OCI-LY1 (cell line): Measurements from ENCODE around the gene AKAP1.

Source experiments
- H2AFZ ChIP-seq: fragments of 200-600 bp; sonication (generic), shearing (Covaris generic); 2 replicates; pipeline ENCODE4 v1.6.0; 2014; ENCODE audit warnings: antibody characterized with exemption, mild to moderate bottlenecking, low read length
- H3F3A ChIP-seq: fragments of 200-600 bp; sonication (generic), shearing (Covaris generic); 2 replicates; pipeline ENCODE4 v1.6.0; 2014; ENCODE audit warnings: mild to moderate bottlenecking, antibody characterized with exemption, low read length, moderate library complexity; ENCODE audit not compliant: insufficient read depth
- H3K27ac ChIP-seq: fragments of 200-600 bp; sonication (generic); 2 replicates; pipeline ENCODE4 v1.5.1; 2014; ENCODE audit warnings: low read length, mixed run types, mild to moderate bottlenecking, low read depth; ENCODE audit not compliant: poor library complexity, severe bottlenecking
- H3K27me3 ChIP-seq: fragments of 200-600 bp; sonication (generic); 2 replicates; pipeline ENCODE4 v1.6.0; 2014; ENCODE audit warnings: antibody characterized with exemption, mild to moderate bottlenecking, low read length, moderate library complexity; ENCODE audit not compliant: insufficient read depth
- H3K36me3 ChIP-seq: fragments of 200-600 bp; sonication (generic); 2 replicates; pipeline ENCODE4 v1.6.1; 2014; ENCODE audit warnings: mild to moderate bottlenecking, antibody characterized with exemption, low read length, moderate library complexity, mixed read lengths; ENCODE audit not compliant: insufficient read depth
- H3K4me1 ChIP-seq: fragments of 200-600 bp; sonication (generic); 2 replicates; pipeline ENCODE4 v1.5.1; 2014; ENCODE audit warnings: mild to moderate bottlenecking, low read length, moderate library complexity; ENCODE audit not compliant: insufficient read depth, severe bottlenecking
- H3K4me2 ChIP-seq: fragments of 200-600 bp; sonication (generic), shearing (Covaris generic); 2 replicates; pipeline ENCODE4 v1.6.1; 2014; ENCODE audit warnings: low read length
- H3K4me3 ChIP-seq: fragments of 200-600 bp; sonication (generic); 2 replicates; pipeline ENCODE4 v1.5.1; 2014; ENCODE audit warnings: low read length, low read depth, mild to moderate bottlenecking, mixed read lengths; ENCODE audit not compliant: poor library complexity, severe bottlenecking
- H3K79me2 ChIP-seq: fragments of 200-600 bp; shearing (Covaris generic); 2 replicates; pipeline ENCODE4 v1.6.1; 2016; ENCODE audit warnings: mixed run types, low read length, mixed read lengths; ENCODE audit not compliant: insufficient read depth
- H3K9ac ChIP-seq: fragments of 200-600 bp; sonication (generic), shearing (Covaris generic); 2 replicates; pipeline ENCODE4 v1.6.1; 2014; ENCODE audit warnings: mild to moderate bottlenecking, low read length, mixed read lengths
- H3K9me2 ChIP-seq: fragments of 200-600 bp; sonication (generic), shearing (Covaris generic); 2 replicates; pipeline ENCODE4 v1.6.1; 2014; ENCODE audit warnings: low read depth, mild to moderate bottlenecking, low read length, mixed read lengths
- H3K9me3 ChIP-seq: fragments of 200-600 bp; shearing (Covaris generic); 2 replicates; pipeline ENCODE4 v1.6.1; 2014; ENCODE audit warnings: low read length, mixed read lengths
- H4K20me1 ChIP-seq: fragments of 200-600 bp; sonication (generic), shearing (Covaris generic); 2 replicates; pipeline ENCODE4 v1.6.0; 2016; ENCODE audit warnings: mild to moderate bottlenecking, low read length; ENCODE audit not compliant: insufficient read depth
- EZH2 ChIP-seq: fragments of 200-600 bp; sonication (generic), shearing (Covaris generic); IDR thresholded peaks from 2 replicates; pipeline ENCODE4 v1.8.0; 2017; ENCODE audit warnings: borderline replicate concordance, mixed run types, mild to moderate bottlenecking, antibody characterized with exemption, low read length, moderate library complexity, mixed read lengths
- TF ChIP-seq, protein P1 (sequence below): fragments of 200-600 bp; sonication (generic), shearing (Covaris generic); IDR thresholded peaks from 2 replicates; pipeline ENCODE4 v1.5.1; 2017; ENCODE audit warnings: mild to moderate bottlenecking, antibody characterized with exemption, low read length, moderate library complexity, mixed read lengths

Gene AKAP1

DNA sequence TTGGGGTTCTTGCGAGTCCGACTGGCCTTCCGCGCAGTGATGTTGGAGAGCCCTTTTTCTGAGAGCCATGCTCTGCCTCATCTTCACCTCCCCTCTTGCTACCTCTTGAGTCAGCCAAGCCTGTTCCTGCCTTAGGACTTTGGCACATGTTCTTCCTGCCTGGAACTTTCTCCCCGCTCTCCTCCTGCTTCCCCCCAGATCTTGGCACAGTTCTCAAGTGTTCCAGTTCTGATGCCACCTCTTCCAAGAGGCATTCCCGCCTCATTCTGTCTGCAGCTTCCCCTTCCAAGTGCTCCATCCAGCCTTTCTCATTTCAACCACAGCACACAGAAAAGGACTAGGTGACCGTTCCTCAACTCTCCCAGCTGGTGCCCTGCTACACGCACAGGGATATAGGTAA is 7.7 kb downstream of the AKAP1 start:
- Histone ChIP-seq H3F3A (no peaks in the 10 kb centered on the region), H3K4me1 (peaks cover 25% of the 10 kb centered on the region), H3K27me3 (no peaks in the 10 kb centered on the region), H4K20me1 (no peaks in the 10 kb centered on the region), H3K4me2 (no peak overlapping the region), H3K79me2 (peaks cover 46% of the 10 kb centered on the region), H2AFZ (no peak overlapping the region), H3K9me3 (no peaks in the 10 kb centered on the region), H3K4me3 (no peak overlapping the region), H3K9ac (no peak overlapping the region), H3K27ac (no peak overlapping the region), H3K9me2 (no peaks in the 10 kb centered on the region), H3K36me3 (peaks cover 12% of the 10 kb centered on the region)
- TF ChIP-seq, protein P1, sequence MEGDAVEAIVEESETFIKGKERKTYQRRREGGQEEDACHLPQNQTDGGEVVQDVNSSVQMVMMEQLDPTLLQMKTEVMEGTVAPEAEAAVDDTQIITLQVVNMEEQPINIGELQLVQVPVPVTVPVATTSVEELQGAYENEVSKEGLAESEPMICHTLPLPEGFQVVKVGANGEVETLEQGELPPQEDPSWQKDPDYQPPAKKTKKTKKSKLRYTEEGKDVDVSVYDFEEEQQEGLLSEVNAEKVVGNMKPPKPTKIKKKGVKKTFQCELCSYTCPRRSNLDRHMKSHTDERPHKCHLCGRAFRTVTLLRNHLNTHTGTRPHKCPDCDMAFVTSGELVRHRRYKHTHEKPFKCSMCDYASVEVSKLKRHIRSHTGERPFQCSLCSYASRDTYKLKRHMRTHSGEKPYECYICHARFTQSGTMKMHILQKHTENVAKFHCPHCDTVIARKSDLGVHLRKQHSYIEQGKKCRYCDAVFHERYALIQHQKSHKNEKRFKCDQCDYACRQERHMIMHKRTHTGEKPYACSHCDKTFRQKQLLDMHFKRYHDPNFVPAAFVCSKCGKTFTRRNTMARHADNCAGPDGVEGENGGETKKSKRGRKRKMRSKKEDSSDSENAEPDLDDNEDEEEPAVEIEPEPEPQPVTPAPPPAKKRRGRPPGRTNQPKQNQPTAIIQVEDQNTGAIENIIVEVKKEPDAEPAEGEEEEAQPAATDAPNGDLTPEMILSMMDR: no peak
- no peak for TF ChIP-seq EZH2

DNA sequence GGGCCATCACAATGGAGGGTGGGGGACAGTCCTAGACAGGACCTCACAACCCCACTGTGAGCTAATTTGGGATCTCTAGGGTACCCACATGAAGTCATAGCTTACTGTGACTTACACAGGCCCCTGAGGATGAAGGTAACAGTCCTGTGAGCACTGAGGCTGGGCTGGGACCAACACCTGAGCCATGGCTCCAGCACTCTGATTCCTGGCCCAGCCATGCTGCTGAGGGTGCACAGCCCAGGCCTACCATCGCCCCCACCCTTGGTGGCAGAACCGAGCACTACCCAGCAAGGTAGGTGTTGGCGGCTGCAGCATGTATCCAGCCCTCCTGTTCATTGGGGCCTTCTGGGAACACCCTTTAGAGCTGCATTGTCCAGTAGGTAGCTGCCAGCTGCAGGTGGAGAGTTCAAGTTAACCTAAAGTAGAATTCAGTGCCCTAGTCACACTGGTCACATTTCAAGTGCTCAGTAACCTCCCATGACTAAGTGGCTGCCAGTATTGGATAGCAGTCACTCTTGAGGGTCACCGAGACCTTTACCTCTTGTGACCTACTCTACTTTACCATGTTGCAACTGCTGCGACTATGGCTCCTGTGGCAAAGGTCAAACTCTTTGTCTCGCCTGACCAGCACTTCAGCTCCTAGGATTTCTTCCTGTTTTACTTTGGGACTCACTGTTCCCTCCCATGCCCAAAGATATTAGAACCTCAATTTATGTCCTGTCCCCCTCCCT is 11.6 kb downstream of the AKAP1 start:
- Histone ChIP-seq H3K27me3 (no peaks in the 10 kb centered on the region), H3K36me3 (peaks cover 7% of the 10 kb centered on the region; the same call in 1 of the 2 replicates), H3K4me1 (peaks cover 28% of the 10 kb centered on the region), H3F3A (no peaks in the 10 kb centered on the region), H3K4me3 (no peak overlapping the region), H4K20me1 (no peaks in the 10 kb centered on the region), H3K9ac (no peak overlapping the region), H3K9me2 (no peaks in the 10 kb centered on the region), H3K27ac (no peak overlapping the region), H3K79me2 (peaks cover 23% of the 10 kb centered on the region), H2AFZ (no peak overlapping the region), H3K4me2 (no peak overlapping the region), H3K9me3 (no peaks in the 10 kb centered on the region)
- TF ChIP-seq, protein P1: no peak
- TF ChIP-seq EZH2: no peak

DNA sequence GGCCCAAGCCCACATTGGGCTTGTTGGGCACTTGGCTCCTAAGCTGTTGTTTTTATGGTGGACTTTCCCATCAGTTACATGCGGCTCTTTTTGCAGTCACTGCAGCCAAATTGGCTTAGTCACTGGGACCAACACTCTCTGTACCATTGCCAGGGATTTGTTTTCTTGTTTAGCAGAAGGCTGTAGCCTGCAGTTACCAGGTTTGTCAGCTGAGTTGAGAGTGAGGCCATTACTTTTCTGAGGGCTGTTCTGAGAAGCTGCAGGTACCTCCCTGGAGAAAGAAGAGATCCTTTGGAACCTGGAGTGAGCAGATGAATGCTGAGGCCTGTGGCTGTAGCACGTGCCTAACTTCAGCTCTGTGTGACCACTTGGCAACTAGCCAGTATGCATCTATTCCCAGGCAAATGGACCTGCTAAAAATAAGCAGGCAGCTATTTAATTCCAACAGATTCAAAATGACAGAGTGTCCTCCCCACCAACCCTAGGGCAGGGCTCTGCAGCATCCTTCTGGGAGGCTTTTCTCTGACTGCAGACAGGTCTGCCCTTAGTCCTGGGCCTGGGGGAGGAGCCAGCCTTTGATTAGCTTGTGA is 12.9 kb downstream of the AKAP1 start:
- no peak overlapping the region for H3K9ac ChIP-seq
- no peaks in the 10 kb centered on the region for H4K20me1 ChIP-seq
- H3K9me3 ChIP-seq: no peaks in the 10 kb centered on the region
- peaks cover 28% of the 10 kb centered on the region for H3K4me1 ChIP-seq
- H3K79me2 ChIP-seq: peaks cover 22% of the 10 kb centered on the region
- no peak overlapping the region for H2AFZ ChIP-seq
- no peaks in the 10 kb centered on the region for H3K27me3 ChIP-seq
- no peaks in the 10 kb centered on the region for H3F3A ChIP-seq
- no peak overlapping the region for H3K4me2 ChIP-seq
- no peak for TF ChIP-seq EZH2
- no peak overlapping the region for H3K4me3 ChIP-seq
- peaks cover 7% of the 10 kb centered on the region; the same call in 1 of the 2 replicates for H3K36me3 ChIP-seq
- no peaks in the 10 kb centered on the region for H3K9me2 ChIP-seq
- no peak overlapping the region for H3K27ac ChIP-seq
